ENCODE measurements around the gene TBC1D16.

DNA sequence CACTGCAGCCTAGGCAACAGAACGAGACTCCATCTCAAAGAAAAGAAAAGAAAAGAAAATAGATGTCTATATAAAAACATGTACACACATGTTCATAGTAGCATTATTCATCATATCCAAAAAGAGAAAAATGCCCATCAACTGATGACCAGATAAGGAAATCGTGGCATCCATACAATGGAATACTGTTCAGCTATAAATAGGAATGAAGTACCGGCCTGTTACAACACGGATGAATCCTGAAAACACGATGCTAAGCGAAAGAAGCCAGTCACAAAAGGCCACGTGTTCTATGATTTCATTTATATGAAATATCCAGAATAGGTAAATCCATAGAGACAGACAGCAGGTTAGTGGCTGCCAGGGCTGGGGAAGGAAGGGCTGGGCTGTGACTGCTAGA lies 65.8 kb downstream of the TBC1D16 start:
- TF ChIP-seq, protein P1, sequence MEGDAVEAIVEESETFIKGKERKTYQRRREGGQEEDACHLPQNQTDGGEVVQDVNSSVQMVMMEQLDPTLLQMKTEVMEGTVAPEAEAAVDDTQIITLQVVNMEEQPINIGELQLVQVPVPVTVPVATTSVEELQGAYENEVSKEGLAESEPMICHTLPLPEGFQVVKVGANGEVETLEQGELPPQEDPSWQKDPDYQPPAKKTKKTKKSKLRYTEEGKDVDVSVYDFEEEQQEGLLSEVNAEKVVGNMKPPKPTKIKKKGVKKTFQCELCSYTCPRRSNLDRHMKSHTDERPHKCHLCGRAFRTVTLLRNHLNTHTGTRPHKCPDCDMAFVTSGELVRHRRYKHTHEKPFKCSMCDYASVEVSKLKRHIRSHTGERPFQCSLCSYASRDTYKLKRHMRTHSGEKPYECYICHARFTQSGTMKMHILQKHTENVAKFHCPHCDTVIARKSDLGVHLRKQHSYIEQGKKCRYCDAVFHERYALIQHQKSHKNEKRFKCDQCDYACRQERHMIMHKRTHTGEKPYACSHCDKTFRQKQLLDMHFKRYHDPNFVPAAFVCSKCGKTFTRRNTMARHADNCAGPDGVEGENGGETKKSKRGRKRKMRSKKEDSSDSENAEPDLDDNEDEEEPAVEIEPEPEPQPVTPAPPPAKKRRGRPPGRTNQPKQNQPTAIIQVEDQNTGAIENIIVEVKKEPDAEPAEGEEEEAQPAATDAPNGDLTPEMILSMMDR (IDR thresholded peaks at IDR 0.05): no peak
- no peak for TF ChIP-seq POLR2A (IDR thresholded peaks at IDR 0.05)
